ENCODE measurements around the gene MYH6.

Gene MYH6

DNA sequence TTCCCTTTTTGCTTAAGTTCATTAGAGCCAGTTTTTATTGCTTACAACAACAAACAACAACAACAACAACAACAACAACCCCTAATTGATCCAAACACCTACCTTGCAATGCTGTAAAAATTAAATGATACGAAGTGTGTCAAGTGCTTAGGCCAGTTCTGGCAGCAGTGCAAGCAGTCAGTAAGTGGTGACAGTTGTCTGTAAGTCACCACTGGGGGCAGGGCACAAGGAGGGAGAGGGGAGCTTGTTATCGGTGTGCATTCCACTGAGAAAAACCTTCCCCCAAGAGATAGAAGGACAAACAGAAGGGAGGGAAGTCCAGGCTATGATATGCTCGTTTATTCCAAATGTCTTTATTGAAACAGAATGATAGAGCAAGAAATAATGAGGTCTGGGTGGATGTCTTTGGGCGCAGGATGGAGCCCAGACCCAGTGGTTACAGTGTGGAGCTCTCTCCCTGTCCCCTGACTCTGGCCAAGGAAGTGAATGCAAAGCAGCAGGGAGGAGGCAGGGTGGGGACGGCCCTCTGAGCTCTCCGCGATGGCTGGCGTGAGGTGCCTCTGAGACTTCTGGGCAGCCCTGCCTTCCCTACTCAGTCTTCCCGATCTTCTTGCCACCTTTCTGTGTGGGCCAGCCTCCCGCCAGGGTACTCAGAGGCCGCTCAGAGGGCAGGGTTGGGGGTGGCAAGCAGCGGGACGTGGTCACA lies 61.9 kb downstream of the MYH6 start:
- DNase-seq (ENCODE audit: extremely low read depth, low read depth): no peak
- TF ChIP-seq, protein P1, sequence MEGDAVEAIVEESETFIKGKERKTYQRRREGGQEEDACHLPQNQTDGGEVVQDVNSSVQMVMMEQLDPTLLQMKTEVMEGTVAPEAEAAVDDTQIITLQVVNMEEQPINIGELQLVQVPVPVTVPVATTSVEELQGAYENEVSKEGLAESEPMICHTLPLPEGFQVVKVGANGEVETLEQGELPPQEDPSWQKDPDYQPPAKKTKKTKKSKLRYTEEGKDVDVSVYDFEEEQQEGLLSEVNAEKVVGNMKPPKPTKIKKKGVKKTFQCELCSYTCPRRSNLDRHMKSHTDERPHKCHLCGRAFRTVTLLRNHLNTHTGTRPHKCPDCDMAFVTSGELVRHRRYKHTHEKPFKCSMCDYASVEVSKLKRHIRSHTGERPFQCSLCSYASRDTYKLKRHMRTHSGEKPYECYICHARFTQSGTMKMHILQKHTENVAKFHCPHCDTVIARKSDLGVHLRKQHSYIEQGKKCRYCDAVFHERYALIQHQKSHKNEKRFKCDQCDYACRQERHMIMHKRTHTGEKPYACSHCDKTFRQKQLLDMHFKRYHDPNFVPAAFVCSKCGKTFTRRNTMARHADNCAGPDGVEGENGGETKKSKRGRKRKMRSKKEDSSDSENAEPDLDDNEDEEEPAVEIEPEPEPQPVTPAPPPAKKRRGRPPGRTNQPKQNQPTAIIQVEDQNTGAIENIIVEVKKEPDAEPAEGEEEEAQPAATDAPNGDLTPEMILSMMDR (IDR thresholded peaks at IDR 0.05; ENCODE audit: low read depth, low read length): no peak

DNA sequence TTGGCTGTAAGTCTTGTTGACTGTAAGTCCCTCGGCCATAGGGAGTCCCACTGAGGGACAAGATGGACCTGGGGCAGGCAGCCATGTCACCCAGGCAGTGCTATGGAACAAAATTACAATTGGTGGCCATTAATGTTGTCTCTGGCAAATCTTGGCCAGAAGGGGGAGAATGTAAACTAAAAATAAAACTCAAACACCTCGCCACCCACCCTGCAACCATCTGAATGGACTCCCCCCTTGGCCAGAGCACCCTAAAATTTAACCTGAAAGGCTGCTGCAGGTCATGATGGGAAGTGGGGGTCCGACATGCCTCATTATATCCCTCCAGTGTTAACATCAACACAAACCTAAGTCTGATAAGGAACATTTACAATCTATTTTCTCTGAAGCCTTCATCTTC lies 63.6 kb downstream of the MYH6 start:
- no peak for DNase-seq (ENCODE audit: extremely low read depth, low read depth)
- TF ChIP-seq, protein P1 (IDR thresholded peaks at IDR 0.05; ENCODE audit: low read depth, low read length): no peak

DNA sequence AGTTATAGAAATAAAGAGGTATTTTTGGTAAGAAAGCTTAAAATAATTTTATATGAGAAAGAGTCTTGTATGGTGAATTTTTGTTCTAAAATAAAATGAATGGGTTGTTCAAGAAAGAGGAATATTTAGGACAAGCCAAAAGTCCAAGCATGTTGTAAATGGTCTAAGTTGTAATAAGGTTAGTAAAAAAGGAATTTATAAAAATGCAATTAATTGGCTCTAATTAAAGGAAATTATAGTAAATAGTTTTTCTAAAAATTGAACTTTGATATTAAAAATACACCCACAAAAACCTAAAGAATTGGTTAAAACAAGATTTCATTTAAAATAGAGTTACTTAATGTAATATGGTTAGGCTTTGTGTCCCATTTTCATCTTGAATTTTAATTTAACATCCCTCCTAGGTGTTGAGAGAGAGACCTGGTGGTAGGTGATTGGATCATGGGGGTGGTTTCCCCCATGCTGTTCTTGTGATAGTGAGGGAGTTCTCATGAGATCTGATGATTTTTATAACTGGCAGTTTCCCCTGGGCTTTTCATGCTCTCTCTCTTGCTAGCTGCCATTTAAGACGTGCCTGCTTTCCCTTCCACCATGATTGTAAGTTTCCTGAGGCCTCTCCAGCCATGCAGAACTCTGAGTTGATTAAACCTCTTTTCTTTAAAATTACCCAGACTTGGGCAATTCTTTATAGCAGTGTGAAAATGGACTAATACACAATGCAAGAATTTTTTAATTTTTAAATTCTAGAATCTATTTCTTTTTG lies 68.4 kb downstream of the MYH6 start:
- DNase-seq (ENCODE audit: extremely low read depth, low read depth): no peak
- TF ChIP-seq, protein P1 (IDR thresholded peaks at IDR 0.05; ENCODE audit: low read depth, low read length): no peak

DNA sequence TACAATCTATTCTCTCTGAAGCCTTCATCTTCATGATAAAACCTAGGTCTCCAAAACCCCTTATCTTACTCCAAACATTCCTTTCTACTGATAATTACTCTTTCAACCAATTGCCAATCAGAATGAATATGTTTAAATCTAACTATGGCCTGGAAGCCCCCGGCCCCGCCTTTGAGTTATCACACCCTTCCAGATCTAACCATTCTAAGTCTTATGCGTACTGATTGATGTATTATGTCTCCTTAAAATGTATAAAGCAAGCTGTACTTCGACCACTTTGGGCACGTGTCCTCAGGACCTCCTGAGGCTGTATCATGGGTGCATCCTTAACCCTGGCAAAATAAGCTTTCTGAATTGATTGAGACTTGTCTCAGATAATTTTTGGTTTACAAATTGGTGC lies 72.5 kb downstream of the MYH6 start:
- DNase-seq (ENCODE audit: extremely low read depth, low read depth): no peak
- TF ChIP-seq, protein P1 (IDR thresholded peaks at IDR 0.05; ENCODE audit: low read depth, low read length): no peak

All from AG09319 (cell line).